ENCODE results near the gene RHD. TPM values are rescaled to one million over a fixed set of nuclear protein-coding genes. Genes with fewer than 3 reads are reported as not detected.
"Not testable (repeated sequence)": the region's sequence is repeated elsewhere in the genome, so short reads cannot be mapped to it uniquely, and the experiment has no call there.

The RHD gene
- total RNA-seq, 5 donors from 2014 or later (not counting 1 experiment from before 2014, with no cell fraction given): 0.13 to 0.19 TPM; not detected in 3

DNA sequence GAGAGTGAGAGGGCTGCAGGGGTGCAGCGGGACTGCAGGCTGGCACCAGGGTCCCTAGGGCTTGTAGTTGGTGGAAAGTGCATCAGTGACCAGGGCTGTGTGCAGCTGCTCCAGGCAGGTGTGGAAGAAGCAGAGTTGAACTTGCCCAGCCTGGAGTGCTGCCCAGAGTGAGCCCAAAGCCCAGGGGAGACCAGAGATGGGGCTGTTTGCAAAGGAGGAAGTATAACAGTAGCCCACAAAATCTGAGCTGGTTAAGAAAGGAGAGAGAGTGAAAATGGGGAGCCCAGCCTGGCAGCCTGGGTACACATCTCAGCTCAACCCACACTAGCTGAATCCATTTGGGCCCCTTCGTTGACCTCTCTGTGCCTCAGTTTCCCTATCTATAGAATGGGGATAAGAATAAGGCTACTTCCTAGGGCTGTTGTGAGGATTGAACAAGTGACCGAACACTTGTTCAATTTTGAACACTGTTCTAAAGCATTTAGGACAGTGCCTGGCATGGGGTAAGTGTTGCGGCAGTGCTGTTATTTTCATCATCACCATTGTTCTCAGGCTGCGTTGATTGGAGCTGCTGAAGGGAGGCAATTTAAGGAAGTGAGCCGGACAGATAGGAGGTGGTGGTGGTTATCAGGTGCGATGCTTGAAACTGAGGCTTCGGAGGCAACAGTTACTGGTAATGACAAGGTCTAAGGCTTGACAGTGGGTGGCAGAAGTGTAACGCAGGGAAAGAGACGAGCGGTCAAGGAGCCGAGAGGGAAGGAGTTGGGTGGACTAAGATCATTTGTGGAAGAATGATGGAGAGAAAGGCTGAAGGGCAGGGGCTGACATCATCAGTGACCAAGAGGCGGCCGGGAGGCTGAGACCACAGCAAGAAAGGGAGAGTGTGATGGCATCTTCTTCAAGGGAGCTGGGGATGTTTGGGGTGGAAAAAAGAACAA, 22.8 kb downstream of the RHD start:
- DNase-seq; H3K27me3 Mint-ChIP-seq; H3K36me3 Mint-ChIP-seq; H3K27ac Mint-ChIP-seq; H3K4me3 ChIP-seq (ENCODE audit: control insufficient read depth in 1 of 2, extremely low read depth in 1 of 2, low read length in 1 of 2); ATAC-seq (replicated peaks in 1 of 4); H3K9me3 Mint-ChIP-seq; POLR2A ChIA-PET; H3K36me3 ChIP-seq (ENCODE audit: control insufficient read depth in 2 of 2, extremely low read depth in 1 of 2, insufficient read depth in 1 of 2, low read length in 1 of 2); H3K27ac ChIP-seq (ENCODE audit: low read length); CTCF ChIA-PET; H3K27me3 ChIP-seq (replicated peaks in 1 of 2; ENCODE audit: control insufficient read depth in 2 of 2, extremely low read depth in 1 of 2, insufficient read depth in 2 of 2, low read length in 1 of 2); H3K4me3 Mint-ChIP-seq; H3K9me3 ChIP-seq; H3K4me1 ChIP-seq (ENCODE audit: control insufficient read depth in 1 of 2, extremely low read depth in 1 of 2, insufficient read depth in 2 of 2, low read length in 2 of 2); H3K4me1 Mint-ChIP-seq: not testable (repeated sequence)
- WGBS (ENCODE audit: insufficient coverage): no CpG with 5 or more reads among the region's 14 CpGs

DNA sequence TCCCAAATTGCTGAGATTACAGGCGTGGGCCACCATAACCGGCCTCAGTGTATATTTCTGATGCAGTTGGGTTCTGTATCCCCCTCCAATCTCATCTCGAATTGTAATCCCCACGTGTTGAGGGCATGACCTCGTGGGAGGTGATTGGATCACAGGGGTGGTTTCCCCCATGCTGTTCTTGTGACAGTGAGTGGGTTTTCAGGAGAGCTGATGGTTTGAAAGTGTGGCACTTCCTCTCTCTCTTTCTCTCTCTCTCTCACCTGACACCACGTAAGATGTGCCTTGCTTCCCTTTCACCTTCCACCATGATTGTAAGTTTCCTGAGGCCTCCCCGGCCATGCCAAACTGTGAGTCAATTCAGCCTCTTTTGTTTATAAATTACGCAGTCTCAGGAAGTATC, 24.2 kb downstream of the RHD start:
- H3K36me3 ChIP-seq (ENCODE audit: control insufficient read depth in 2 of 2, extremely low read depth in 1 of 2, insufficient read depth in 1 of 2, low read length in 1 of 2); H3K4me3 ChIP-seq (ENCODE audit: control insufficient read depth in 1 of 2, extremely low read depth in 1 of 2, low read length in 1 of 2); H3K27ac ChIP-seq (ENCODE audit: low read length); H3K36me3 Mint-ChIP-seq; H3K27me3 Mint-ChIP-seq; H3K9me3 Mint-ChIP-seq; H3K9me3 ChIP-seq; CTCF ChIA-PET; H3K4me1 ChIP-seq (ENCODE audit: control insufficient read depth in 1 of 2, extremely low read depth in 1 of 2, insufficient read depth in 2 of 2, low read length in 2 of 2); ATAC-seq (replicated peaks in 1 of 4); H3K27ac Mint-ChIP-seq; H3K4me1 Mint-ChIP-seq; DNase-seq; H3K27me3 ChIP-seq (replicated peaks in 1 of 2; ENCODE audit: control insufficient read depth in 2 of 2, extremely low read depth in 1 of 2, insufficient read depth in 2 of 2, low read length in 1 of 2); POLR2A ChIA-PET; H3K4me3 Mint-ChIP-seq: not testable (repeated sequence)
- WGBS (ENCODE audit: insufficient coverage): no CpG with 5 or more reads among the region's 8 CpGs

GRCh38 chr1:25300729-25301128, 28.4 kb downstream of the RHD start:
- POLR2A ChIA-PET: not testable (repeated sequence)

GRCh38 chr1:25302330-25302729, 30.0 kb downstream of the RHD start:
- DNase-seq; ATAC-seq (replicated peaks in 1 of 4); H3K27me3 ChIP-seq (replicated peaks in 1 of 2; ENCODE audit: control insufficient read depth in 2 of 2, extremely low read depth in 1 of 2, insufficient read depth in 2 of 2, low read length in 1 of 2); H3K9me3 Mint-ChIP-seq; H3K4me1 ChIP-seq (ENCODE audit: control insufficient read depth in 1 of 2, extremely low read depth in 1 of 2, insufficient read depth in 2 of 2, low read length in 2 of 2); H3K4me3 ChIP-seq (ENCODE audit: control insufficient read depth in 1 of 2, extremely low read depth in 1 of 2, low read length in 1 of 2); H3K36me3 Mint-ChIP-seq; H3K9me3 ChIP-seq; H3K4me3 Mint-ChIP-seq; H3K27ac Mint-ChIP-seq; POLR2A ChIA-PET; H3K27me3 Mint-ChIP-seq; H3K27ac ChIP-seq (ENCODE audit: low read length); H3K36me3 ChIP-seq (ENCODE audit: control insufficient read depth in 2 of 2, extremely low read depth in 1 of 2, insufficient read depth in 1 of 2, low read length in 1 of 2); H3K4me1 Mint-ChIP-seq: not testable (repeated sequence)
- 83% methylated on average over 1 of the region's 3 CpGs for WGBS (ENCODE audit: insufficient coverage)
- CTCF ChIA-PET: interaction anchor here in 1 of 2 donors (0.6 kb wide), 1 partner anchor 138 kb away, joined by 4 read pairs; no protein-coding TSS in a partner anchor

More at GRCh38 chr1:25300729-25301128, 28.4 kb downstream of the RHD start:
- ATAC-seq (replicated peaks in 1 of 4); H3K36me3 ChIP-seq (ENCODE audit: control insufficient read depth in 2 of 2, extremely low read depth in 1 of 2, insufficient read depth in 1 of 2, low read length in 1 of 2); H3K9me3 Mint-ChIP-seq; H3K27ac ChIP-seq (ENCODE audit: low read length); H3K4me3 ChIP-seq (ENCODE audit: control insufficient read depth in 1 of 2, extremely low read depth in 1 of 2, low read length in 1 of 2); DNase-seq; H3K27me3 Mint-ChIP-seq; H3K4me1 ChIP-seq (ENCODE audit: control insufficient read depth in 1 of 2, extremely low read depth in 1 of 2, insufficient read depth in 2 of 2, low read length in 2 of 2); CTCF ChIA-PET; H3K9me3 ChIP-seq; H3K4me1 Mint-ChIP-seq; H3K27ac Mint-ChIP-seq; H3K27me3 ChIP-seq (replicated peaks in 1 of 2; ENCODE audit: control insufficient read depth in 2 of 2, extremely low read depth in 1 of 2, insufficient read depth in 2 of 2, low read length in 1 of 2); H3K36me3 Mint-ChIP-seq; H3K4me3 Mint-ChIP-seq: not testable (repeated sequence)
- WGBS (ENCODE audit: insufficient coverage): 100% methylated on average over 1 of the region's 9 CpGs

GRCh38 chr1:25304936-25305335, 32.6 kb downstream of the RHD start:
- H3K4me1 ChIP-seq (ENCODE audit: control insufficient read depth in 1 of 2, extremely low read depth in 1 of 2, insufficient read depth in 2 of 2, low read length in 2 of 2); ATAC-seq (replicated peaks in 1 of 4); H3K36me3 Mint-ChIP-seq; H3K27me3 ChIP-seq (replicated peaks in 1 of 2; ENCODE audit: control insufficient read depth in 2 of 2, extremely low read depth in 1 of 2, insufficient read depth in 2 of 2, low read length in 1 of 2); DNase-seq; H3K27me3 Mint-ChIP-seq; H3K4me3 Mint-ChIP-seq; H3K27ac ChIP-seq (ENCODE audit: low read length); H3K9me3 ChIP-seq; H3K4me1 Mint-ChIP-seq; H3K27ac Mint-ChIP-seq; H3K4me3 ChIP-seq (ENCODE audit: control insufficient read depth in 1 of 2, extremely low read depth in 1 of 2, low read length in 1 of 2); H3K9me3 Mint-ChIP-seq; CTCF ChIA-PET; H3K36me3 ChIP-seq (ENCODE audit: control insufficient read depth in 2 of 2, extremely low read depth in 1 of 2, insufficient read depth in 1 of 2, low read length in 1 of 2); POLR2A ChIA-PET: not testable (repeated sequence)
- WGBS (ENCODE audit: insufficient coverage): 100% methylated on average over 1 of the region's 4 CpGs

- H3K27ac ChIP-seq (ENCODE audit: low read length); ATAC-seq (replicated peaks in 1 of 4); CTCF ChIA-PET; H3K27me3 Mint-ChIP-seq; DNase-seq; POLR2A ChIA-PET; H3K4me1 ChIP-seq (ENCODE audit: control insufficient read depth in 1 of 2, extremely low read depth in 1 of 2, insufficient read depth in 2 of 2, low read length in 2 of 2); H3K4me1 Mint-ChIP-seq; H3K9me3 ChIP-seq; H3K27ac Mint-ChIP-seq; H3K4me3 ChIP-seq (ENCODE audit: control insufficient read depth in 1 of 2, extremely low read depth in 1 of 2, low read length in 1 of 2); H3K9me3 Mint-ChIP-seq; H3K36me3 ChIP-seq (ENCODE audit: control insufficient read depth in 2 of 2, extremely low read depth in 1 of 2, insufficient read depth in 1 of 2, low read length in 1 of 2); H3K27me3 ChIP-seq (replicated peaks in 1 of 2; ENCODE audit: control insufficient read depth in 2 of 2, extremely low read depth in 1 of 2, insufficient read depth in 2 of 2, low read length in 1 of 2); H3K4me3 Mint-ChIP-seq: not testable (repeated sequence)
- WGBS (ENCODE audit: insufficient coverage): no CpG with 5 or more reads among the region's 1 CpG
- peaks cover 15% of the 10 kb centered on the region for H3K36me3 Mint-ChIP-seq
These were observed 35.9 kb downstream of the RHD start for GRCh38 chr1:25308168-25308567.

Measured in T-cell (primary cell).